ENCODE data around the gene AKT3. TPM values are rescaled to one million over a fixed set of nuclear protein-coding genes. Genes with fewer than 3 reads are reported as not detected.

The AKT3 gene
- total RNA-seq, 2 experiments from 2014 or later: 31.7 to 34.6 TPM

DNA sequence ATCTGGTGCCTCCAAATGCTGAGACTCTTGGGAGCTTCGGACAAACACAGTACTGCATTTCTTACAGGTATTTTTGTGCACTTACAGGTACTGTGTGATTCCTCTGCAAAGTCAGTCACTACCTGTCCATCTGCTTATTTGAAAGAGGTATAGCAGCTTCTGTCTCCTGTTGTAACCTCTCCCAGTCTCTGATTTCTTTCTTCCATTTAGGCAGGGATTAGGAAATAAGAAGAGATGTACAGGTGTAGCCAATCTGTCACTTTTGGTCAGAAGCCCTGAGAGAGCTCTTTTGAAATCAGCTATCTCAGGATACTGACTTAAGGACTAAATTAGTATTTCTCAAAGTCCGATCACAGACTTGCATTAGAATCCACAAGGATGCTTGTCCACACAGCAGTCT lies 54.0 kb downstream of the AKT3 start:
- Mint-ChIP-seq H3K4me3 (no peak overlapping the region), H3K9me3 (peaks cover 2% of the 10 kb centered on the region), H3K36me3 (ENCODE audit: low read depth) (peaks cover 8% of the 10 kb centered on the region), H3K4me1 (ENCODE audit: low read depth) (peaks cover 43% of the 10 kb centered on the region), H3K27ac (no peak overlapping the region), H3K27me3 (no peaks in the 10 kb centered on the region)
- ATAC-seq (no peak), DNase-seq (no peak)
- POLR2A ChIA-PET: no interaction called here
- intact Hi-C loops (cut with micrococcal nuclease): no loop called here
- CTCF ChIA-PET: interaction anchor here (1.1 kb wide), 1 partner anchor 59 kb away, joined by 3 read pairs; no protein-coding TSS in a partner anchor
- TF ChIP-seq, protein P1, sequence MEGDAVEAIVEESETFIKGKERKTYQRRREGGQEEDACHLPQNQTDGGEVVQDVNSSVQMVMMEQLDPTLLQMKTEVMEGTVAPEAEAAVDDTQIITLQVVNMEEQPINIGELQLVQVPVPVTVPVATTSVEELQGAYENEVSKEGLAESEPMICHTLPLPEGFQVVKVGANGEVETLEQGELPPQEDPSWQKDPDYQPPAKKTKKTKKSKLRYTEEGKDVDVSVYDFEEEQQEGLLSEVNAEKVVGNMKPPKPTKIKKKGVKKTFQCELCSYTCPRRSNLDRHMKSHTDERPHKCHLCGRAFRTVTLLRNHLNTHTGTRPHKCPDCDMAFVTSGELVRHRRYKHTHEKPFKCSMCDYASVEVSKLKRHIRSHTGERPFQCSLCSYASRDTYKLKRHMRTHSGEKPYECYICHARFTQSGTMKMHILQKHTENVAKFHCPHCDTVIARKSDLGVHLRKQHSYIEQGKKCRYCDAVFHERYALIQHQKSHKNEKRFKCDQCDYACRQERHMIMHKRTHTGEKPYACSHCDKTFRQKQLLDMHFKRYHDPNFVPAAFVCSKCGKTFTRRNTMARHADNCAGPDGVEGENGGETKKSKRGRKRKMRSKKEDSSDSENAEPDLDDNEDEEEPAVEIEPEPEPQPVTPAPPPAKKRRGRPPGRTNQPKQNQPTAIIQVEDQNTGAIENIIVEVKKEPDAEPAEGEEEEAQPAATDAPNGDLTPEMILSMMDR (IDR thresholded peaks at IDR 0.05): no peak

DNA sequence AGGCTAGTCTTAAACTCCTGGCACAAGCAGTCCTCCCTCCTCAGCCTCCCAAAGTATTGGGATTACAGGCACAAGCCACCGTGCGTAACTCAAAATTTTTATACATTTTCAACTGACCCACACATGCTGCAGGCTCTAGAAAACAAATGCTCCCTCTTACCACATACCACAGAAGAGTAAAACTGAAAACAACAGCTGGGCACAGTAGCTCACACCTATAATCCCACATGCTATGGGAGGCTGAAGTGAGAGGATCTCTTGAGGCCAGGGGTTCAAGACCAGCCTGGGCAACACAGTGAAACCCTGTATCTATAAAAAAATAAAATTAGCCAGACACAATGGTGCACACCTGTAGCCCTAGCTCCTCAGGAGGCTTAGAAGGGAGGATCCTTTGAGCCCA lies 56.7 kb downstream of the AKT3 start:
- Mint-ChIP-seq H3K4me3 (no peak overlapping the region), H3K9me3 (no peaks in the 10 kb centered on the region), H3K27ac (no peak overlapping the region), H3K4me1 (ENCODE audit: low read depth) (peaks cover 43% of the 10 kb centered on the region), H3K27me3 (no peaks in the 10 kb centered on the region), H3K36me3 (ENCODE audit: low read depth) (peaks cover 9% of the 10 kb centered on the region)
- no peak for DNase-seq
- ATAC-seq: peak; percentile 60
- ChIA-PET POLR2A (no interaction called here), CTCF (interaction anchor here (1.3 to 1.4 kb wide), 2 partner anchors 11 to 44 kb away, joined by 3 to 4 read pairs; no protein-coding TSS in a partner anchor)
- TF ChIP-seq, protein P1 (IDR thresholded peaks at IDR 0.05): no peak
- intact Hi-C loops (cut with micrococcal nuclease): no loop called here

DNA sequence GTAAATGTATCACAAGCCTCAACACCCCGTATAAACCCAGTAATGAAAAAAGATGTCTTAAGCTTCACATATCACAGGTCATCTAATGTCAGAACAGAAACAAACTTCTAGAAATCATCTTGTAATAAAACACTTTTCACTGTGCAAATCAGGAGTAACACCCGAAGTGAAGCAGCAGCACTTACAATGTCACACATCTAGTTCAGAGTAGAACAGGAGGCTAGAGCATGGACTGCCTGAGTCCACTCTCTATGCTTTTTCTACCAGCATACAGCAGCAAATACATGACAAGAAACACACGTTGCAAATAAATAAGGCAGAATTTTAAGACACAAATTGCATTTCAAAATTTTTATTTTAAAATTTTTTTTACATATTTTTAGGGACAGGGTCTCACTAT lies 57.2 kb downstream of the AKT3 start:
- no peak for ATAC-seq
- no peak overlapping the region for H3K27ac Mint-ChIP-seq

DNA sequence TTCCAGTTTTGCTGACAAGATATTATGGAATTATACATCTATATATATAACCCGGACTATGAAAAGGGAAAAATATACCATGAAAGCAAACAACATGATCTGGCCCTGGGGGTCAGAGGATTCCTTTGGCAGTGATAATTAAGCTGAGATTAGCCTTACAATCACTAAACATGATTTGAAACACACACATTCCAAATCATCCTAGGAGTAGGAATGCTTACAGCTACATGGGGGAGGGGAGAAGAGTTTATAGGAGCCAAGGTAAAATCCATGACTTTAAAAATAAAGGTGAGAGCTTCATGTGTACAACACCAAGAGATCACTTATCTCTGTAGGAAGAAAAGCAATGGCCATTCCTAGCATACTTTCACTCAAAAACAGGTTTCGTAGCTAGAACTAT lies 57.6 kb downstream of the AKT3 start:
- Mint-ChIP-seq H3K4me1 (ENCODE audit: low read depth) (peaks cover 41% of the 10 kb centered on the region), H3K4me3 (no peak overlapping the region)

More for the DNA sequence above, 57.2 kb downstream of the AKT3 start:
- POLR2A ChIA-PET: no interaction called here
- CTCF ChIA-PET: interaction anchor here (1.4 kb wide), 1 partner anchor 44 kb away, joined by 4 read pairs; no protein-coding TSS in a partner anchor
- Mint-ChIP-seq H3K27me3 (no peaks in the 10 kb centered on the region), H3K9me3 (no peaks in the 10 kb centered on the region), H3K4me1 (ENCODE audit: low read depth) (peaks cover 43% of the 10 kb centered on the region), H3K36me3 (ENCODE audit: low read depth) (peaks cover 9% of the 10 kb centered on the region), H3K4me3 (no peak overlapping the region)
- DNase-seq: no peak
- intact Hi-C loops (cut with micrococcal nuclease): no loop called here
- TF ChIP-seq, protein P1 (IDR thresholded peaks at IDR 0.05): no peak

DNA sequence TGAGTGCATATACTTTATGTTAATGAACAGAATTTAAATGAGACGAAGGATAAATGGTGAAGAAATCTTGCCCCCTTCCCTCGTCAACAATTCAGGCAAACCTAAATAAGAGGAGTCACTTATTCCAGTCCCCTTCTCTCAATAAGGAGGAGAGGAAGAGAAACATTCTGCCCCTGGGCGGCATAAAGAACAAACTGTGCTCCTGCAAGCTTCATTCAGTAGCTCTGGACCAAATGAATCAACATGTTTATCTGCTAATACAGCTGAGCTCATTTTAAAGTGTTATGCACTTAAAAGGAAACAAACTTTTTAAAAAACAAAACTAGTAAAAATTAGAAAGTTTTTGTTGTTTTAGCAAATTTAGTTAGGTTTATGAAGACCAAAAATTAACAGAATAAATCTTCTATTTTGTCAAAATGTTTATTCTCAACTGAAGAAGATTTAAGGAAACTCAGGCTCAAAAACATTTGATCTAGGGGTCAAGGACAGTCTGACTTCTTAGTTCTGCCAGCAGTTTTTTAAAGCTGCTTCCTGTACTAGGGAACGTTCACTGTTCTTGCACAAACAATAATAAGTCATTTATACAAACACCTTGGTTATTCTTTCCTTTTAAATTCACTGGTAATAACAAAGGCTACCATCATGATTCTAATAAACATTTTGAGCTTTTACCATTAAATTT lies 58.3 kb downstream of the AKT3 start:
- Mint-ChIP-seq H3K4me3 (no peak overlapping the region), H3K9me3 (no peaks in the 10 kb centered on the region), H3K27me3 (no peaks in the 10 kb centered on the region), H3K27ac (no peak overlapping the region), H3K4me1 (ENCODE audit: low read depth) (peaks cover 43% of the 10 kb centered on the region), H3K36me3 (ENCODE audit: low read depth) (peaks cover 9% of the 10 kb centered on the region)
- TF ChIP-seq, protein P1 (IDR thresholded peaks at IDR 0.05): no peak
- intact Hi-C loops (cut with micrococcal nuclease): no loop called here
- ChIA-PET CTCF (interaction anchor here (0.9 to 1.4 kb wide), 3 partner anchors 8 to 43 kb away, joined by 3 to 4 read pairs (median 3); no protein-coding TSS in a partner anchor), POLR2A (no interaction called here)
- ATAC-seq (no peak), DNase-seq (no peak)

More for the DNA sequence above, 57.6 kb downstream of the AKT3 start:
- TF ChIP-seq, protein P1 (IDR thresholded peaks at IDR 0.05): no peak
- intact Hi-C loops (cut with micrococcal nuclease): no loop called here
- ChIA-PET CTCF (interaction anchor here (0.9 to 1.4 kb wide), 3 partner anchors 9 to 43 kb away, joined by 3 to 4 read pairs (median 3); no protein-coding TSS in a partner anchor), POLR2A (no interaction called here)
- Mint-ChIP-seq H3K9me3 (no peaks in the 10 kb centered on the region), H3K27ac (no peak overlapping the region), H3K27me3 (no peaks in the 10 kb centered on the region), H3K36me3 (ENCODE audit: low read depth) (peaks cover 9% of the 10 kb centered on the region)
- DNase-seq (no peak), ATAC-seq (no peak)
